HEK293T (cell line): ENCODE measurements around the gene PITPNM1.

Experiments
- BHLHE40 ChIP-seq: fragments of 450-650 bp; IDR thresholded peaks from 2 replicates; pipeline ENCODE4 v1.6.1; 2016; ENCODE audit warnings: mild to moderate bottlenecking, moderate library complexity, borderline replicate concordance
- FOXA1 ChIP-seq: fragments of 450-650 bp; IDR thresholded peaks from 2 replicates; pipeline ENCODE4 v1.6.1; 2016; ENCODE audit warnings: mild to moderate bottlenecking
- FOXK2 ChIP-seq: fragments of 450-650 bp; IDR thresholded peaks from 2 replicates; pipeline ENCODE4 v1.6.1; 2016; ENCODE audit warnings: mild to moderate bottlenecking
- FOXM1 ChIP-seq: fragments of 450-650 bp; IDR thresholded peaks from 2 replicates; pipeline ENCODE4 v1.6.1; 2017; ENCODE audit warnings: mild to moderate bottlenecking, borderline replicate concordance
- NFRKB ChIP-seq: fragments of 450-650 bp; IDR thresholded peaks from 2 replicates; pipeline ENCODE4 v1.6.1; 2016; ENCODE audit warnings: mild to moderate bottlenecking, moderate library complexity
- PKNOX1 ChIP-seq: fragments of 450-650 bp; IDR thresholded peaks from 2 replicates; pipeline ENCODE4 v1.6.1; 2016
- SP1 ChIP-seq: fragments of 450-650 bp; IDR thresholded peaks from 2 replicates; pipeline ENCODE4 v1.6.1; 2017
- ZNF384 ChIP-seq: fragments of 450-650 bp; IDR thresholded peaks from 2 replicates; pipeline ENCODE4 v1.6.1; 2016

- TF ChIP-seq FOXK2 (no peak), FOXM1 (no peak), BHLHE40 (no peak), NFRKB (no peak), ZNF384 (no peak), SP1 (no peak), FOXA1 (no peak), PKNOX1 (no peak)
Measured at GRCh38 chr11:67465189-67465510, 40.0 kb downstream of the PITPNM1 start.
